ENCODE measurements around the gene NR4A2. TPM values are rescaled to one million over a fixed set of nuclear protein-coding genes. Genes with fewer than 3 reads are reported as not detected.
A peak's percentile ranks its signal among the peaks of the same experiment; 100 is the strongest.

The NR4A2 gene
- total RNA-seq, 1 experiment from 2014 or later = 0.66 TPM

DNA sequence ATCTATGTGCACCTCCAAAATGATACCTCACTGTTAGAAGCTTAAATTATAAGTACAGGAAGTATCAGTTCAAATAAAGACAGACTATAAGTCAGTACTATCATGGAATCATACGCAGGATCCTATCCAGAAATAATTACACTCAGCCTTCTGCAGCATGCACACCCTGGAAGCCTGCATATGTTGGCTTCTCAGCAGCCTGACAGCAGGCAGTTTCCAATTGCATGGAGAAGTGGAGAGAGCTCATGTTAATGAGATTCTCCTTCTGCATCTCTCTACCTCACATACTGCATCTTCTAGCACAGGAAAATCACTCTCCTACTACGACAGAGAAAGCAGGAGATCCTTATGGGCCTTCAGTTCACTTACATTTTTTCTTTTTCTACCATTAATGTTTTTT lies 20.5 kb downstream of the NR4A2 start (continued):
- TF ChIP-seq IRF1 (CRISPR knock-in tag; IDR thresholded peaks at IDR 0.05) = no peak

- TF ChIP-seq, protein P1, sequence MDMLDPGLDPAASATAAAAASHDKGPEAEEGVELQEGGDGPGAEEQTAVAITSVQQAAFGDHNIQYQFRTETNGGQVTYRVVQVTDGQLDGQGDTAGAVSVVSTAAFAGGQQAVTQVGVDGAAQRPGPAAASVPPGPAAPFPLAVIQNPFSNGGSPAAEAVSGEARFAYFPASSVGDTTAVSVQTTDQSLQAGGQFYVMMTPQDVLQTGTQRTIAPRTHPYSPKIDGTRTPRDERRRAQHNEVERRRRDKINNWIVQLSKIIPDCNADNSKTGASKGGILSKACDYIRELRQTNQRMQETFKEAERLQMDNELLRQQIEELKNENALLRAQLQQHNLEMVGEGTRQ (CRISPR knock-in tag; IDR thresholded peaks at IDR 0.05) = no peak
- no peak for TF ChIP-seq ZNF423 (CRISPR knock-in tag; IDR thresholded peaks at IDR 0.05)
- no peak for TF ChIP-seq ESRRA (CRISPR knock-in tag; IDR thresholded peaks at IDR 0.05; ENCODE audit: borderline replicate concordance)
- TF ChIP-seq NR3C1 (CRISPR knock-in tag; conservative IDR thresholded peaks at IDR 0.05; ENCODE audit: low read depth) = no peak
- no peak for TF ChIP-seq ATF6 (CRISPR knock-in tag; IDR thresholded peaks at IDR 0.05)
- TF ChIP-seq RORB (CRISPR knock-in tag; IDR thresholded peaks at IDR 0.05) = no peak
- no peak for TF ChIP-seq NFATC4 (CRISPR knock-in tag; IDR thresholded peaks at IDR 0.05)
- DNase-seq (ENCODE audit: low spot score) (no peak), ATAC-seq (no peak)
- CTCF ChIA-PET = no interaction called here
- H3K27me3 Mint-ChIP-seq (ENCODE audit: low read depth) = peaks cover 7% of the 10 kb centered on the region; the same call in 1 of the 2 replicates
- no peak overlapping the region for H3K4me3 Mint-ChIP-seq
- no peaks in the 10 kb centered on the region for H3K4me1 Mint-ChIP-seq
- no peaks in the 10 kb centered on the region for H3K36me3 Mint-ChIP-seq
- H3K27ac Mint-ChIP-seq = no peak overlapping the region
- POLR2A ChIA-PET = no interaction called here
- no peaks in the 10 kb centered on the region for H3K9me3 Mint-ChIP-seq
These were observed 21.7 kb downstream of the NR4A2 start for GRCh38 chr2:156310773-156311172.

DNA sequence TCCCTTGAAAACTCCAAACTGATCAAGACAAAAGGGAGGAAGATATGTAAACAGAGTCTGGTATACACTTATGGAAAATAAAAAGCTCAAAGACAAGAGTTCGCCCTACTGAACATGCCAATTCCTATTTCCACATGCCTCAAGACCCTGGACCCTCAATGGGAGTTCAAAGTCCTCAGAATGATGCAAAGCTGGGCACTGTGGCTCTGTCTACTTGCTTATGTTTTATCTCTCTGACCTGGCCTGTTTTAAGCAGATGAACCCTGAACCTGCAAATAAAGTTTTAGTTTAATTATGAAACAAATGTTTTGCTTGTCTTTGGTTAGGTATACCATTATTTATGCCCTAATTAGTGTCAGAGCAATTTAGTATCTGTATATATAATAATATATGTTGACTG lies 22.6 kb downstream of the NR4A2 start:
- no peaks in the 10 kb centered on the region for H3K9me3 Mint-ChIP-seq
- ChIA-PET POLR2A (no interaction called here), CTCF (interaction anchor here (0.6 kb wide), 1 partner anchor 26 kb away, joined by 3 read pairs; no protein-coding TSS in a partner anchor)
- ATAC-seq = no peak
- no peak for DNase-seq (ENCODE audit: low spot score)
- no peak overlapping the region for H3K4me3 Mint-ChIP-seq
- H3K27ac Mint-ChIP-seq = no peak overlapping the region
- TF ChIP-seq GABPB1 (CRISPR knock-in tag; IDR thresholded peaks at IDR 0.05) = peak; percentile 57
- TF ChIP-seq ERG (CRISPR knock-in tag; IDR thresholded peaks at IDR 0.05) = no peak
- no peaks in the 10 kb centered on the region for H3K4me1 Mint-ChIP-seq
- H3K36me3 Mint-ChIP-seq = no peaks in the 10 kb centered on the region
- H3K27me3 Mint-ChIP-seq (ENCODE audit: low read depth) = peaks cover 4% of the 10 kb centered on the region; the same call in 1 of the 2 replicates

GRCh38 chr2:156309167-156309566 lies 23.4 kb downstream of the NR4A2 start:
- ChIA-PET CTCF (no interaction called here), POLR2A (no interaction called here)
- no peak overlapping the region for H3K27ac Mint-ChIP-seq
- H3K9me3 Mint-ChIP-seq = no peaks in the 10 kb centered on the region
- DNase-seq (ENCODE audit: low spot score) = no peak
- no peaks in the 10 kb centered on the region for H3K36me3 Mint-ChIP-seq
- no peak overlapping the region for H3K4me3 Mint-ChIP-seq
- no peaks in the 10 kb centered on the region for H3K4me1 Mint-ChIP-seq
- H3K27me3 Mint-ChIP-seq (ENCODE audit: low read depth) = no peaks in the 10 kb centered on the region
- no peak for ATAC-seq
- TF ChIP-seq FOXJ3 (CRISPR knock-in tag; IDR thresholded peaks at IDR 0.05; ENCODE audit: borderline replicate concordance) = no peak
- no peak for TF ChIP-seq KAT7 (CRISPR knock-in tag; IDR thresholded peaks at IDR 0.05; ENCODE audit: borderline replicate concordance)
- TF ChIP-seq GABPB1 (CRISPR knock-in tag; IDR thresholded peaks at IDR 0.05) = no peak
- TF ChIP-seq NFATC4 (CRISPR knock-in tag; IDR thresholded peaks at IDR 0.05) = no peak
- no peak for TF ChIP-seq ZNF121 (CRISPR knock-in tag; IDR thresholded peaks at IDR 0.05)
- TF ChIP-seq, protein P2, sequence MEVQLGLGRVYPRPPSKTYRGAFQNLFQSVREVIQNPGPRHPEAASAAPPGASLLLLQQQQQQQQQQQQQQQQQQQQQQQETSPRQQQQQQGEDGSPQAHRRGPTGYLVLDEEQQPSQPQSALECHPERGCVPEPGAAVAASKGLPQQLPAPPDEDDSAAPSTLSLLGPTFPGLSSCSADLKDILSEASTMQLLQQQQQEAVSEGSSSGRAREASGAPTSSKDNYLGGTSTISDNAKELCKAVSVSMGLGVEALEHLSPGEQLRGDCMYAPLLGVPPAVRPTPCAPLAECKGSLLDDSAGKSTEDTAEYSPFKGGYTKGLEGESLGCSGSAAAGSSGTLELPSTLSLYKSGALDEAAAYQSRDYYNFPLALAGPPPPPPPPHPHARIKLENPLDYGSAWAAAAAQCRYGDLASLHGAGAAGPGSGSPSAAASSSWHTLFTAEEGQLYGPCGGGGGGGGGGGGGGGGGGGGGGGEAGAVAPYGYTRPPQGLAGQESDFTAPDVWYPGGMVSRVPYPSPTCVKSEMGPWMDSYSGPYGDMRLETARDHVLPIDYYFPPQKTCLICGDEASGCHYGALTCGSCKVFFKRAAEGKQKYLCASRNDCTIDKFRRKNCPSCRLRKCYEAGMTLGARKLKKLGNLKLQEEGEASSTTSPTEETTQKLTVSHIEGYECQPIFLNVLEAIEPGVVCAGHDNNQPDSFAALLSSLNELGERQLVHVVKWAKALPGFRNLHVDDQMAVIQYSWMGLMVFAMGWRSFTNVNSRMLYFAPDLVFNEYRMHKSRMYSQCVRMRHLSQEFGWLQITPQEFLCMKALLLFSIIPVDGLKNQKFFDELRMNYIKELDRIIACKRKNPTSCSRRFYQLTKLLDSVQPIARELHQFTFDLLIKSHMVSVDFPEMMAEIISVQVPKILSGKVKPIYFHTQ (CRISPR knock-in tag; IDR thresholded peaks at IDR 0.05) = no peak
- TF ChIP-seq HMGXB4 (CRISPR knock-in tag; IDR thresholded peaks at IDR 0.05) = no peak
- TF ChIP-seq CBFB (CRISPR knock-in tag; IDR thresholded peaks at IDR 0.05; ENCODE audit: low read depth) = no peak
- TF ChIP-seq CTCF (IDR thresholded peaks at IDR 0.05) = no peak
- TF ChIP-seq GTF2I (CRISPR knock-in tag; conservative IDR thresholded peaks at IDR 0.05) = no peak
